Measurements from ENCODE around the gene ZFHX3. TPM values are rescaled to one million over a fixed set of nuclear protein-coding genes. Genes with fewer than 3 reads are reported as not detected.
"Not testable (repeated sequence)": the region's sequence is repeated elsewhere in the genome, so short reads cannot be mapped to it uniquely, and the experiment has no call there.

Gene ZFHX3
- total RNA-seq, 1 donor from 2014 or later, result 48.5 TPM

DNA sequence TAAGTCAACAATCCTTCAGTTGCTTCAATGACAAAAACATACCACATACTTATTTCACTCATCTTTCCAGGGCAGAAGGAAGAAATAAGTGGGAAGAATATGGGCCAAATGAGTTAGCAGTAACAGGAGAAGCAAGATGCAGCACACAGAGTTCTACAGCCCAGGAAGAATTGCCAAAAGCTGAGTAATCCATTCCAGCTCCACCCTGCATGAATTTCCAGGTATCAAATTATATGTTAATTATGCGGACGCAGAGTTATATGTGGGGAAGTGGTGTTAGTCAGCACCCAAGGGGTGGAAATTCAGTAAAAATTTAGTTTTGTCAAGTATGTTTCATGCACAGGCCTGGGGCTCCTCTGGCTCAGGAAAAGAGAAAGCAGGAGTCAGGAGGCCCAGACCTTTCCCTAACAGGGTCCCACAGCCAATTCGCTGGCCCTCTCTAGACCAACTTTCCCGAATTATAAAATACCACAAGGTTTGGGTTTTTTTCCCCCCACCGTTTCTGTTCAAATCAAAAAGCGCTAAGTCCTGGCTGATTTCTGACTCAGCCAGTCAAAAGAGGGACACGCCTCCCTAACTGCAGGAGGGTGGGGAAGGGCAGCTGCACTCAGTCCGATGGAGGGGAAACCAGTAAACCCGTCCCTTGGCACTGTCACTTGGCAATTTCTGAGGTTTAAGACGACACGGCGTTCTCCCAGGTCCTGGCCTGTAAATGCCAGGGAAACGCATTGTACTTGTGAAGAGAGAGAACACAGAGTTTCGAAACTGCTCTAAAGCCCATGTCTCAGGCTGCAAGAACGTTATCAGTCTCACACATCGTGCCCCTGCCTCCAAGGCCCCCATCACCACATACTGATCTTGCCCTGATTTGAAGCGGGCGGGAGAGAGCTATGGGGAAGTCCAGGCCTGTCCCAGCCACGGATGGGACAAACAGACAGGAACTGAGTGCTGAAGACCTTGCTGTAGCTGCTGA is 58.1 kb downstream of the ZFHX3 start:
- Mint-ChIP-seq H3K27me3 (no peaks in the 10 kb centered on the region), H3K27ac (peak overlapping the region; percentile 61), H3K36me3 (peaks cover 8% of the 10 kb centered on the region), H3K4me1 (ENCODE audit: unreplicated experiment) (peaks cover 77% of the 10 kb centered on the region), H3K4me3 (peak overlapping the region; percentile 15), H3K9me3 (no peaks in the 10 kb centered on the region)
- TF ChIP-seq, protein P1, sequence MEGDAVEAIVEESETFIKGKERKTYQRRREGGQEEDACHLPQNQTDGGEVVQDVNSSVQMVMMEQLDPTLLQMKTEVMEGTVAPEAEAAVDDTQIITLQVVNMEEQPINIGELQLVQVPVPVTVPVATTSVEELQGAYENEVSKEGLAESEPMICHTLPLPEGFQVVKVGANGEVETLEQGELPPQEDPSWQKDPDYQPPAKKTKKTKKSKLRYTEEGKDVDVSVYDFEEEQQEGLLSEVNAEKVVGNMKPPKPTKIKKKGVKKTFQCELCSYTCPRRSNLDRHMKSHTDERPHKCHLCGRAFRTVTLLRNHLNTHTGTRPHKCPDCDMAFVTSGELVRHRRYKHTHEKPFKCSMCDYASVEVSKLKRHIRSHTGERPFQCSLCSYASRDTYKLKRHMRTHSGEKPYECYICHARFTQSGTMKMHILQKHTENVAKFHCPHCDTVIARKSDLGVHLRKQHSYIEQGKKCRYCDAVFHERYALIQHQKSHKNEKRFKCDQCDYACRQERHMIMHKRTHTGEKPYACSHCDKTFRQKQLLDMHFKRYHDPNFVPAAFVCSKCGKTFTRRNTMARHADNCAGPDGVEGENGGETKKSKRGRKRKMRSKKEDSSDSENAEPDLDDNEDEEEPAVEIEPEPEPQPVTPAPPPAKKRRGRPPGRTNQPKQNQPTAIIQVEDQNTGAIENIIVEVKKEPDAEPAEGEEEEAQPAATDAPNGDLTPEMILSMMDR (conservative IDR thresholded peaks at IDR 0.05), result no peak
- DNase-seq (ENCODE audit: extremely low spot score, unreplicated experiment), result no peak

DNA sequence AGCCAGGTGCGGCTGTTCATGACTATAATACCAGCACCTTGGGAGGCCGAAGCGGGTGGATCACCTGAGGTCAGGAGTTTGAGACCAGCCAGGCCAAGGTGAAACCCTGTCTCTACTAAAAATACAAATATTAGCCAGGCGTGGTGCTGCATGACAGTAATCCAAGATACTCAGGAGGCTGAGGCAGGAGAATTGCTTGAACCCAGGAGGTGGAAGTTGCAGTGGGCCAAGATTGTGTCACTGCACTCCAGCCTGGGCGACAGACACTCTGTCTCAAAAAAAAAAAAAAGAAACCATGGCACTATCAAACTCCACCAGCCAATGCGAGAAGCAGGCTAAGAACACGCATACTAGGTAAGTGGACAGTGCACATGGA is 58.7 kb downstream of the ZFHX3 start:
- not testable (repeated sequence) for DNase-seq (ENCODE audit: extremely low spot score, unreplicated experiment); H3K4me3 Mint-ChIP-seq; H3K36me3 Mint-ChIP-seq; H3K9me3 Mint-ChIP-seq; H3K27me3 Mint-ChIP-seq
- peaks cover 70% of the 10 kb centered on the region for H3K4me1 Mint-ChIP-seq (ENCODE audit: unreplicated experiment)
- H3K27ac Mint-ChIP-seq, result peak overlapping the region; percentile 1

DNA sequence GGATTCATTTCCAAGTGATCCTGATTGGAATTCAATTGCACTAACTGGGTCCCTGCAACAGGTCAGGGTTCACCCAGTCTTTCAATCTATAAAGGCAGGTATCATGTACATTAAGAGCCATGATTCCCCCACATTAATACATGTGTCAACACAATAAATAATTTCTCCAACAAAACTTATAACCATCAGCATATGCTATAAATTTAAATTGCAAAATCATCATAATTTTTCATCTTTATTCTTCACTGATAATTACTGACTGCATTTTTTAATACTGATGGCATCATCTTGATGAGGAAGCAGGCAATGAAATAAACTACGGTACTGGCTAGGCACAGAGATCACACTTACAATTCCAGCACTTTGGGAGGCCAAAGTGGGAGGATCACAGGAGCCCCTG is 59.4 kb downstream of the ZFHX3 start:
- no peak for DNase-seq (ENCODE audit: extremely low spot score, unreplicated experiment)
- Mint-ChIP-seq H3K9me3 (no peaks in the 10 kb centered on the region), H3K36me3 (peaks cover 9% of the 10 kb centered on the region), H3K27me3 (no peaks in the 10 kb centered on the region), H3K27ac (no peak overlapping the region), H3K4me3 (no peak overlapping the region), H3K4me1 (ENCODE audit: unreplicated experiment) (peaks cover 64% of the 10 kb centered on the region)
- TF ChIP-seq, protein P1 (conservative IDR thresholded peaks at IDR 0.05), result no peak

DNA sequence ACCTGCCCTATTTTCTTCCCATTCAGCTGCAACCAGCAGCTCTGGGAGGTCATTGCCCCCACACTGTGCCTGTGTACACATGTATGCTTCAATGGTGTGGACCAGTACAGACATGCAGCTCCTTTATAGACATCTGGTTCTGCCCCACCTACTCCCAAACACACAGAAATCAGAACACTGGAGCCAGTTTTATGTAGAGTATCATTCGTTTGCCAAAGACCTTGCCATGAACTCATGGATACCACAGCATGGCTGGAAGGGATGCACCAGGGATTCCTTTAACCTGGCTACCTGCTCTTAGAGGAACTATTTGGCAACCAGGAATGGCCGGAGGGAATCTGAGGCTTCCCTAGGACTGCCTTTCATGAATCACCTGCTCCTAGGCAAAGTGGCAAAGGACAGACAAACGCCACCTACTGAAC is 60.4 kb downstream of the ZFHX3 start:
- TF ChIP-seq, protein P1 (conservative IDR thresholded peaks at IDR 0.05), result no peak
- Mint-ChIP-seq H3K27ac (no peak overlapping the region), H3K4me3 (no peak overlapping the region), H3K36me3 (peaks cover 8% of the 10 kb centered on the region), H3K4me1 (ENCODE audit: unreplicated experiment) (peaks cover 61% of the 10 kb centered on the region), H3K27me3 (no peaks in the 10 kb centered on the region), H3K9me3 (no peaks in the 10 kb centered on the region)
- DNase-seq (ENCODE audit: extremely low spot score, unreplicated experiment), result no peak

DNA sequence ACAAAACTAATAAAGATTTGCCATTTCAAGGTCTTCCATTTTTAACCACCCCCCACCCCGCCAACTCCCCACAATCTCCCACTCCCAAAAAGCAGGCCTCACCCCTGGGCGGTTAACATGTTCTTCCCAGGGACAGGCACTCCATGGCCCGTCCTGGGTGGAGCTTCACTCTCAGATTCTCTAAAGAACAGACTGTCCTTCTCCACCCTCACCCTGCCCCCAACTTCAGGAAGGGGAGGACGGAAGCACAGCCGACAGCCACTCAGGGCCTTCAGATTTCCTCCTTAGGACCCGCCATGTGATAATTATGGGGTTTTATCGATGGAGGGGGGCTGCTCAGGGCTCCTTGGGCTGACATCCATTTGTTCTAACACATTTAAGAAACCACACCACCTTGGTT is 61.9 kb downstream of the ZFHX3 start:
- no peak overlapping the region for H3K27ac Mint-ChIP-seq
- peaks cover 5% of the 10 kb centered on the region for H3K36me3 Mint-ChIP-seq
- no peaks in the 10 kb centered on the region for H3K9me3 Mint-ChIP-seq
- H3K27me3 Mint-ChIP-seq, result no peaks in the 10 kb centered on the region
- H3K4me3 Mint-ChIP-seq, result no peak overlapping the region
- H3K4me1 Mint-ChIP-seq (ENCODE audit: unreplicated experiment), result peaks cover 52% of the 10 kb centered on the region
- DNase-seq (ENCODE audit: extremely low spot score, unreplicated experiment), result no peak
- TF ChIP-seq, protein P1 (conservative IDR thresholded peaks at IDR 0.05), result no peak

DNA sequence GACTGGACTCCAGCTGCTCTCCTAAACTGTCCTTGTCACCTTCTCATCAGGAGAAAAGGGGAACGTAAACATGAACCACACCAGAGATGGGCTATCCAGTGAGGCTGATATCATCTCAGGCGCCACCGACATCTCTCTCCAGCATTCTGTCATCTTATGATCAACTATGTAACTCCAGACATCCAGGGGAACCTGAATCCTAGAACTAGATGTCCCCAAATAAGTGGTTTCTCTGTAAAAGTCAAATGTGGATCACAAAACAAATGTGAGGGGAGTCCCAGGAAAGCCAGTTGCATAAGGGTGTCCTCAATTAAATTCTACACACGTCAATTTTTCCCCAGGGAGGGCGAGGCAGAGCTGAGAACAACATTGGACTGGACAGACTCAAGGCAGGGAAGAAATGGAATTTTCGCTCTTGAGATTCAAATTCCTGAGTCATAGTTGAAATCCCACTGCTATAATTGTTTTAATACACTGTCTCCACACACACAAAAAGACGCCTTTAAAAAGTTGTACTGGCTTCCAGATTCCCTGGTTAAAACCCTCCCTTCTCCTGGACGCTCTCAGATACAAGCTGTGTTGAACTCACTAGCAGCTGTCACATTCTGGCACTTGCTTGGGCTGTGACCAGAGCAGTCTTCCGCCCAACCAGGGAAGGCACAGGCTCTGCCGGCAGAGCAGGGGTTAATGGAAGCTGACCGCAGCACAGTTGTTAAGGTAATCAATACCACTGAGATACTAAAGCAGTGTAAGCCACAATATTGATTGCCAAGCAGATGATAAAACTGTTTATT is 62.6 kb downstream of the ZFHX3 start:
- Mint-ChIP-seq H3K9me3 (no peaks in the 10 kb centered on the region), H3K36me3 (peaks cover 5% of the 10 kb centered on the region), H3K4me3 (no peak overlapping the region), H3K27ac (no peak overlapping the region), H3K27me3 (no peaks in the 10 kb centered on the region), H3K4me1 (ENCODE audit: unreplicated experiment) (peaks cover 50% of the 10 kb centered on the region)
- TF ChIP-seq, protein P1 (conservative IDR thresholded peaks at IDR 0.05), result no peak
- no peak for DNase-seq (ENCODE audit: extremely low spot score, unreplicated experiment)

All from type B pancreatic cell (in vitro differentiated cells).